GM10847 (cell line): ENCODE measurements around the gene SNRNP200.
A peak's percentile ranks its signal among the peaks of the same experiment; 100 is the strongest.

Experiments
- POLR2A ChIP-seq: IDR thresholded peaks from 2 replicates; pipeline ENCODE4 v1.6.1; 2011; ENCODE audit not compliant: insufficient read length; ENCODE audit errors: extremely low read depth

Gene SNRNP200

GRCh38 chr2:96308248-96308647 lies 2.9 kb upstream of the SNRNP200 start:
- TF ChIP-seq POLR2A, result no peak

- no peak for TF ChIP-seq POLR2A
These were observed 1.0 kb upstream of the SNRNP200 start for GRCh38 chr2:96306370-96306769.

- no peak for TF ChIP-seq POLR2A
These were observed 598 bp upstream of the SNRNP200 start for GRCh38 chr2:96305979-96306308.

GRCh38 chr2:96304606-96305005 lies 740 bp downstream of the SNRNP200 start:
- TF ChIP-seq POLR2A, result no peak

- TF ChIP-seq POLR2A, result no peak
These were observed 3.5 kb downstream of the SNRNP200 start for GRCh38 chr2:96301865-96302264.

- no peak for TF ChIP-seq POLR2A
These were observed 8.4 kb downstream of the SNRNP200 start for GRCh38 chr2:96296925-96297324.

- no peak for TF ChIP-seq POLR2A
These were observed 13.6 kb downstream of the SNRNP200 start for GRCh38 chr2:96291751-96292150.

GRCh38 chr2:96287273-96287856 lies 18.0 kb downstream of the SNRNP200 start:
- TF ChIP-seq POLR2A, result no peak

- no peak for TF ChIP-seq POLR2A
These were observed 28.4 kb downstream of the SNRNP200 start for GRCh38 chr2:96276787-96277499.

- TF ChIP-seq POLR2A, result no peak
These were observed 30.8 kb downstream of the SNRNP200 start for GRCh38 chr2:96274355-96275056.

GRCh38 chr2:96273763-96274162 lies 31.6 kb downstream of the SNRNP200 start:
- no peak for TF ChIP-seq POLR2A

- no peak for TF ChIP-seq POLR2A
These were observed 33.4 kb downstream of the SNRNP200 start for GRCh38 chr2:96271995-96272394.

- no peak for TF ChIP-seq POLR2A
These were observed 38.0 kb downstream of the SNRNP200 start for GRCh38 chr2:96267159-96267971.

GRCh38 chr2:96265840-96266679 lies 39.3 kb downstream of the SNRNP200 start, which contains the start of the genes CIAO1 and TMEM127:
Gene CIAO1, plus strand, starts transcription at chr2:96266225. Its CDS starts 126 bp downstream, at chr2:96266351.
Gene TMEM127, minus strand, starts transcription at chr2:96265997. Its CDS starts 616 bp downstream, at chr2:96265381.
- TF ChIP-seq POLR2A, result peak; percentile 73
